ENCODE results near the gene SLC2A6.

SLC2A6 gene

DNA sequence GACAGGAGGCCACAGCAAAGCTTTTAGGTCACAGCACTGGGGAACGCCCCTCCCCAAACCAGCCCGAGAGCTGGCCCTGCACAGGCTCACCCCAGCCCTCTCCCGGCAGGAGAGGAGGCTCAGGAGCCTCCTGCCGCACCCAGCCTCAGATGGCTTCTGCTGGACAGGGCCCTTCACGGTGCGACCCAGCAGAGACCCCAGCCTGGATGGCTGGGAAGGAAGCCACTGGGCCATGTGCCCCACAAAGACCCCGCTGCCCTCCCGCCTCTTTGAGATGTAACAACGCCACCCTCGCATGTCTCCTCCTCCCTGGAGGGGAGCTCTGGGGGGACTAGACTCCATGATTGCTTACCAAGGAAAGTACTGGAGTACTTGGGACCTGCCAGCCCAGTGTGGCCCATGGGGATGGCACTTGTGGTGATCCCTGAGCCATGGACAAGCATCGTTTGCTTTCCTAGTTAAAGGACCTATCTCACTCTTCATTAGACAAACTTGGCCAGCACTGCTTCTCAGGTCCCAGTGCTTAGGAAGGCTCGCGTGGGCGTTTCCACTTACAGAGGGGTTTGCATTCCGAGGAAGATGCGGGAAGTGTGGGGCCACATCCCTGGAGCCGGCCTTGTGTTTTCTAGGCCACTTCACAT lies 36.8 kb upstream of the SLC2A6 start:
- no peak for DNase-seq (ENCODE audit: low read depth in 2 of 2)

- no peak for DNase-seq (ENCODE audit: low read depth in 2 of 2)
Observed at GRCh38 chr9:133515240-133515610, 36.3 kb upstream of the SLC2A6 start.

GRCh38 chr9:133514460-133515239 lies 35.8 kb upstream of the SLC2A6 start:
- DNase-seq (ENCODE audit: low read depth in 2 of 2): no peak

GRCh38 chr9:133513214-133514100 lies 34.6 kb upstream of the SLC2A6 start:
- no peak for DNase-seq (ENCODE audit: low read depth in 2 of 2)

GRCh38 chr9:133512253-133513213 lies 33.6 kb upstream of the SLC2A6 start:
- no peak for DNase-seq (ENCODE audit: low read depth in 2 of 2)

GRCh38 chr9:133511607-133512006 lies 32.7 kb upstream of the SLC2A6 start:
- DNase-seq (ENCODE audit: low read depth in 2 of 2): no peak

DNA sequence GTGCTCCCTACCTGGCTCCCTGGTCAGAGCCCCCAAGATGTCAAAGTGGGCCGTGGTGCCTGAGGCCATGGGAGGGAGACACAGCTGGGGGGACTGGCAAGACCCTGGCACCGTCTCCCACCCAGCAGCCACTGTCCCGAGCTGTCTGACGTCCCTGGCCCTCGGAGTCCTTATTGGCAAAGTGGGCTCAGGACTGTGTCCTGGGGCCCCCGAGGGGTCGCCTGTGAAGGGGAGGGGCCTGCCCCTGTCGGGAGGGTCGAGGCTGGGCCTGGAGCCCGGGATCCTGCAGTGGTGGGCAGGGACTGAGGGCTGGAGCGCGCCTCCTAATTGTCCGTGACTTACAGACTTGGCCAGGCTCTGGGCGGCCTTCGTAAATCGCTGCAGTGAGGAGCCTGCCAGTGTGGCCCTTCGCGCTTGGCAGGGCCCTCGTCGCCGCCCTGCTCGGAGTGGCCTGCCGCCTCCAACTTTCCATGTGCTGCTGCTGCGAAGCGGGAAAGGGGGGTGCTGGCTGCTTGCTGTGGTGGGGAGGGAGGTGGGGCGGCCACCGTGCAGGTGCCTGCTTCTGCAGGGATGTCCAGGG lies 32.1 kb upstream of the SLC2A6 start:
- DNase-seq (ENCODE audit: low read depth in 2 of 2): no peak

DNA sequence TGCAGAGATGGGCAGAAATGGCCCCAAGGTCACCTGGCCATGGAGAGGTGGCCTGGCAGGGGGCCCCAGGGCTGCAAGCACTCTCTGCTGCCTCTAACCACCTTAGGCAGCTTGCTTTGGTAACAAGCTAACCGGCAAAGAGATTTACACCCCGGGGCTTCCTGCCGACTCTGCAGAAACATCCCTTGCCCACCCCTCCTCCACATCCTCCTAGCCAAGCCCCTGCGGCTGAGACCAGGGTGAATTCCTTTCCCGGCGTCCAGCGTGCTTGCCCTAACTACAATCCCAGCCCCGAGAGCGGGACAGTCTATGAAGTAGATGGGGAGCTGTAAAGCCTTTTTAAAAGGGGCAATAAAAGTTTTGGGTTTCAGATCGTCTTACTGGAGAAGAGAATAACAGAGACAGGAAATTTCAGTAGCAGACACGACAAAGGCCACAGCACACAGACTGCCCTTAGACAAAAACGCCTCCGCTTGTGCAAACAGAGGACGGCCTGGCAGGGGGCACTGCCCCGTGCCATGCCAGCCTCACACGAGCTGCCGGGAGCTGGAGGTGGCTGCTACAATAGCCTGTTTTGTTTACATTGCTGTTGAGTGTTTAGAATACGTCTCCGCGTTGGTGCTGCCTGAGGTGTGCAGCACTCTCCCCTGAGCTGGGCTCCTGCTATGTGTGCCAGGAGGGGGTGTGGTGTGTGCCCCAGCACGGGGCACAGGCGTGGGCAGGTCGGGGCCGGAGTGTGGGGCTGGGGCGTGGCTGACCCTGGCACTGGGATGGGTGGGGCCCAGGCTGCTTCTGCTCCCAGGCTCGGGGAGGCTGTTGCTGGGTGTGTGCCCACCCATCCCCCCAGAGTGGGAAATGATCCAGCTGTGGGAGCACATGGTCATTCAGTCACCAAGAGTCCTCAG lies 30.5 kb upstream of the SLC2A6 start:
- DNase-seq (ENCODE audit: low read depth in 2 of 2): no peak

GRCh38 chr9:133508046-133508445 lies 29.1 kb upstream of the SLC2A6 start:
- DNase-seq (ENCODE audit: low read depth in 2 of 2): no peak

- no peak for DNase-seq (ENCODE audit: low read depth in 2 of 2)
Observed at GRCh38 chr9:133507246-133507965, 28.5 kb upstream of the SLC2A6 start.

GRCh38 chr9:133506653-133507038 lies 27.7 kb upstream of the SLC2A6 start:
- no peak for DNase-seq (ENCODE audit: low read depth in 2 of 2)

- DNase-seq (ENCODE audit: low read depth in 2 of 2): no peak
Observed at GRCh38 chr9:133505901-133506652, 27.2 kb upstream of the SLC2A6 start.

DNA sequence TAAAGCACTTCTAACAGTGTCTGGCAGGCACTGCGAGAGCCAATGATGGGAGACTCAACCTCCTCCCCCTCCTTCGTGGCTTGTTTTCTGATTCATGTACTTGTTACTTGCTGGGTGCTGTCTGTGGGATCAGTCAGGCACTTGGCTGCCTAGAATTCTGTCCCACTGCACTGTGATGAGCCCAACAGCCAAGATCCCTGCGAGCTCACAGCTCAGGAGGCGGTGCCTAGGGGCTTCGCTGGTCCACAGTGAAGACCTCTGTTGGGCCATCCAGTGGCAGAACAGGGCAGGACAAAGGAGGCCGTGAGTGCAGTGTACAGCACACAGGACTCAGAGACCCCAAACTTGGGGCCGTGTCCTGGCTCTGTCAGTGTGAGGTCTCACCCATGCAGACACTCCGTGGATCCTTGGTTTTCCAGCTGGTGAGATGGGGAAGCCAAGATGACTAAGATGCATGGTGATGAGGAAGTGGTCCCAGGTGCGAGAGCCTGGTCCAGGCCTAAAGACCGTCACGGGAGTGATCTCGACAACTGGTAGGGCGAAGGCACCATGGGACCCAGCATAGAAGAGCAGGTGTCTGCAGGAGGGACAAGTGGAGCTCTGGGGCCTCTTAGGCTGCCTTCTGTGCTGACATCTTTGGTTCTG lies 26.4 kb upstream of the SLC2A6 start:
- no peak for DNase-seq (ENCODE audit: low read depth in 2 of 2)

DNA sequence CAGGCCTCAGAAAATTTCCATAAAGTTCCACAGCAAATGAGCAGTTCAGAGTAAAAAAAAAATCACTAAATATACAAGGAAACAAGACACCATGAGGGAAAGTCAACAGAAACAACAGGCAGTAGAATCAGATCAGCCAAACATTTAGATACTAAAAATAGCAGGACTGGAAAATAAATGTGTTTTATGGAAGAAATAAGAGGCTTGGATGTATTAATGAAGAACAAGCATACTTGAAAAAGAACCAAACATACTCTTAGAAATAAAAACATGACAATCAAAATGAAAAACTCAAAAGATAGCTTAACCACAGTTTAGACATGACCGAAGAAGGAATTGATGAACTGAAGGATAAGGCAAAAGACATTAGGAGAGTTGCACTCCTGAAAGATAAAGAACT lies 23.2 kb upstream of the SLC2A6 start:
- no peak for DNase-seq (ENCODE audit: low read depth in 2 of 2)

- no peak for DNase-seq (ENCODE audit: low read depth in 2 of 2)
Observed at GRCh38 chr9:133499892-133500270, 21.0 kb upstream of the SLC2A6 start.

DNA sequence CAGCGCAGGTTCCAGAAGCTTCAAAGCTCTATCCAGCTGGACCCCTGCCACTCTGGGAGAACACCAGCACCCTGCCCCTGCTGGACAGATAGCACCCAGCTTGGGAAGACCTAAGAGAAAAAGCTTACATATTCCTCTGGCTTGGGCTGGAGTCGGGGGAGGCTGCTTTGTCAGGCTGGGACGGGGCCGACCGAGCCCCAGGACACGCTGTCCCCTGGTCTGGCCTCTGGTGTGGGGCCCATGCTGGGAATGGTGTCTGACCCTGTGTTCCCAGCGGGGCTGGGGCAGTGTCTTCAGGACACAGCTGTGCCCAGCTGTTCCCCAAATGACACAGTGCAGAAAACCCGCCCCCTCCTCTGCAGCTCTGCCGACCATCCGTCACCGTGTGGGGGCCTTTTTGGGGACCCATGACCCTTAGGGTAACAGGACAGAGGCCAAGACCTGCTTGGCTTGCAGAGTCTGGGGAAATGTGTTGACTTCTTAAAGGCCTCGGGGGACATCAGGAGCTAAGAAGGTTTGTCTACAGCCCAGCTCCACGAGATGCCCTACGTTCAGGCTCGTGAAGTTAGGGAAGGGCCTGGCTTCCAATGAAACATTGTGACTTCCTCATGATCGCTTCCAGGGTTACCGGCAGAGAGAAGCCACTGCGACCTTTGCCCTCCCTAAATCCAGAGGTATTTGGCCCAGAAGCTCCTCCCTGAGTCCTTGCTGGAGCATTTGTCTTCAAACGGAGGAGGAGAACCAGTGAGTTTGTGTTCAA lies 20.4 kb upstream of the SLC2A6 start:
- no peak for DNase-seq (ENCODE audit: low read depth in 2 of 2)
